Measurements from ENCODE around the gene TMEM131.
"Not testable (repeated sequence)": the region's sequence is repeated elsewhere in the genome, so short reads cannot be mapped to it uniquely, and the experiment has no call there.

The TMEM131 gene

GRCh38 chr2:97713296-97714083 is 282.3 kb downstream of the TMEM131 start, which contains the start of gene ZAP70:
TSS of gene ZAP70 (plus strand) at chr2:97713576. CDS start at chr2:97724037, 10,461 bp downstream.
- no peak for DNase-seq (ENCODE audit: low read depth, low spot score)
- H3K4me3 ChIP-seq (ENCODE audit: low read depth, low read length), result no peak within 1 kb of the TSS
- in situ Hi-C loops (cut with HindIII; ENCODE audit: low sequenced_read_pairs), result no loop called here

GRCh38 chr2:97712693-97713295 is 283.0 kb downstream of the TMEM131 start:
- no peak for DNase-seq (ENCODE audit: low read depth, low spot score)
- no peak overlapping the region for H3K4me3 ChIP-seq (ENCODE audit: low read depth, low read length)

More at GRCh38 chr2:97713296-97714083, 282.3 kb downstream of the TMEM131 start, which contains the start of gene ZAP70:
- no peak for TF ChIP-seq CTCF (IDR thresholded peaks at IDR 0.05; ENCODE audit: low read depth, low read length)

GRCh38 chr2:97712175-97712574 is 283.6 kb downstream of the TMEM131 start:
- H3K4me3 ChIP-seq (ENCODE audit: low read depth, low read length); DNase-seq (ENCODE audit: low read depth, low spot score); in situ Hi-C loops (cut with HindIII; ENCODE audit: low sequenced_read_pairs): not testable (repeated sequence)

More at GRCh38 chr2:97712693-97713295, 283.0 kb downstream of the TMEM131 start:
- in situ Hi-C loops (cut with HindIII; ENCODE audit: low sequenced_read_pairs), result no loop called here
- TF ChIP-seq CTCF (IDR thresholded peaks at IDR 0.05; ENCODE audit: low read depth, low read length), result no peak

GRCh38 chr2:97711394-97711711 is 284.4 kb downstream of the TMEM131 start:
- no peak for TF ChIP-seq CTCF (IDR thresholded peaks at IDR 0.05; ENCODE audit: low read depth, low read length)
- no peak overlapping the region for H3K4me3 ChIP-seq (ENCODE audit: low read depth, low read length)
- in situ Hi-C loops (cut with HindIII; ENCODE audit: low sequenced_read_pairs), result no loop called here
- DNase-seq (ENCODE audit: low read depth, low spot score), result no peak

- in situ Hi-C loops (cut with HindIII; ENCODE audit: low sequenced_read_pairs), result no loop called here
- H3K4me3 ChIP-seq (ENCODE audit: low read depth, low read length), result no peak overlapping the region
- DNase-seq (ENCODE audit: low read depth, low spot score), result no peak
- TF ChIP-seq CTCF (IDR thresholded peaks at IDR 0.05; ENCODE audit: low read depth, low read length), result no peak
These were observed 287.1 kb downstream of the TMEM131 start for GRCh38 chr2:97708608-97709007.

- DNase-seq (ENCODE audit: low read depth, low spot score), result no peak
- in situ Hi-C loops (cut with HindIII; ENCODE audit: low sequenced_read_pairs), result no loop called here
- H3K4me3 ChIP-seq (ENCODE audit: low read depth, low read length), result no peak overlapping the region
- no peak for TF ChIP-seq CTCF (IDR thresholded peaks at IDR 0.05; ENCODE audit: low read depth, low read length)
These were observed 287.7 kb downstream of the TMEM131 start for GRCh38 chr2:97708048-97708380.

GRCh38 chr2:97707362-97708047 is 288.2 kb downstream of the TMEM131 start:
- TF ChIP-seq CTCF (IDR thresholded peaks at IDR 0.05; ENCODE audit: low read depth, low read length), result no peak
- H3K4me3 ChIP-seq (ENCODE audit: low read depth, low read length), result no peak overlapping the region
- in situ Hi-C loops (cut with HindIII; ENCODE audit: low sequenced_read_pairs), result no loop called here
- no peak for DNase-seq (ENCODE audit: low read depth, low spot score)

Measured in astrocyte of the spinal cord (primary cell).